Measurements from ENCODE around the gene CRYM. TPM values are rescaled to one million over a fixed set of nuclear protein-coding genes. Genes with fewer than 3 reads are reported as not detected.

CRYM gene
- total and polyA plus RNA-seq, 4 donors: 2.3 to 7.8 (median 7.0) TPM

- peak overlapping the region; percentile 40 to 72 for H3K9ac ChIP-seq (ENCODE audit: low read depth in 1 of 2, low read length in 2 of 2)
- peak; percentile 69 for DNase-seq (ENCODE audit: low spot score)
Observed at GRCh38 chr16:21260870-21261791, 17.0 kb downstream of the CRYM start.

More at GRCh38 chr16:21260870-21261791, 17.0 kb downstream of the CRYM start:
- no peak overlapping the region for H3K4me3 ChIP-seq (ENCODE audit: low read depth in 1 of 3, low read length in 3 of 3)
- H3K4me1 ChIP-seq (ENCODE audit: control insufficient read depth in 4 of 4, insufficient read depth in 4 of 4, low read length in 3 of 4): peaks cover 19 to 52% (median 36%) of the 10 kb centered on the region in 4 donors
- TF ChIP-seq GABPA (IDR thresholded peaks at IDR 0.05 in 1 of 2, conservative IDR thresholded peaks at IDR 0.05 in 1 of 2): peak in 1 of 2 donors; percentile 44
- peak; percentile 87 for TF ChIP-seq MAX (IDR thresholded peaks at IDR 0.05)
- TF ChIP-seq ZBTB33 (IDR thresholded peaks at IDR 0.05): peak; percentile 84
- no peak for TF ChIP-seq TAF1 (conservative IDR thresholded peaks at IDR 0.05)
- TF ChIP-seq RXRA (IDR thresholded peaks at IDR 0.05): peak; percentile 97 to 98
- peak in 1 of 2 donors; percentile 42 for TF ChIP-seq EGR1 (IDR thresholded peaks at IDR 0.05; ENCODE audit: low read depth in 2 of 2)
- TF ChIP-seq SP1 (IDR thresholded peaks at IDR 0.05): peak; percentile 94
- TF ChIP-seq, protein P1, sequence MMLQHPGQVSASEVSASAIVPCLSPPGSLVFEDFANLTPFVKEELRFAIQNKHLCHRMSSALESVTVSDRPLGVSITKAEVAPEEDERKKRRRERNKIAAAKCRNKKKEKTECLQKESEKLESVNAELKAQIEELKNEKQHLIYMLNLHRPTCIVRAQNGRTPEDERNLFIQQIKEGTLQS (IDR thresholded peaks at IDR 0.05): peak; percentile 90
- TF ChIP-seq HNF4G (IDR thresholded peaks at IDR 0.05): peak; percentile 100
- no peak for TF ChIP-seq CTCF (IDR thresholded peaks at IDR 0.05; ENCODE audit: low read depth, low read length, missing input control)
- peak; percentile 81 for TF ChIP-seq NR2F2 (IDR thresholded peaks at IDR 0.05)
- TF ChIP-seq RAD21 (IDR thresholded peaks at IDR 0.05): peak; percentile 24 to 25
- TF ChIP-seq YY1 (IDR thresholded peaks at IDR 0.05): peak; percentile 85
- TF ChIP-seq, protein P2, sequence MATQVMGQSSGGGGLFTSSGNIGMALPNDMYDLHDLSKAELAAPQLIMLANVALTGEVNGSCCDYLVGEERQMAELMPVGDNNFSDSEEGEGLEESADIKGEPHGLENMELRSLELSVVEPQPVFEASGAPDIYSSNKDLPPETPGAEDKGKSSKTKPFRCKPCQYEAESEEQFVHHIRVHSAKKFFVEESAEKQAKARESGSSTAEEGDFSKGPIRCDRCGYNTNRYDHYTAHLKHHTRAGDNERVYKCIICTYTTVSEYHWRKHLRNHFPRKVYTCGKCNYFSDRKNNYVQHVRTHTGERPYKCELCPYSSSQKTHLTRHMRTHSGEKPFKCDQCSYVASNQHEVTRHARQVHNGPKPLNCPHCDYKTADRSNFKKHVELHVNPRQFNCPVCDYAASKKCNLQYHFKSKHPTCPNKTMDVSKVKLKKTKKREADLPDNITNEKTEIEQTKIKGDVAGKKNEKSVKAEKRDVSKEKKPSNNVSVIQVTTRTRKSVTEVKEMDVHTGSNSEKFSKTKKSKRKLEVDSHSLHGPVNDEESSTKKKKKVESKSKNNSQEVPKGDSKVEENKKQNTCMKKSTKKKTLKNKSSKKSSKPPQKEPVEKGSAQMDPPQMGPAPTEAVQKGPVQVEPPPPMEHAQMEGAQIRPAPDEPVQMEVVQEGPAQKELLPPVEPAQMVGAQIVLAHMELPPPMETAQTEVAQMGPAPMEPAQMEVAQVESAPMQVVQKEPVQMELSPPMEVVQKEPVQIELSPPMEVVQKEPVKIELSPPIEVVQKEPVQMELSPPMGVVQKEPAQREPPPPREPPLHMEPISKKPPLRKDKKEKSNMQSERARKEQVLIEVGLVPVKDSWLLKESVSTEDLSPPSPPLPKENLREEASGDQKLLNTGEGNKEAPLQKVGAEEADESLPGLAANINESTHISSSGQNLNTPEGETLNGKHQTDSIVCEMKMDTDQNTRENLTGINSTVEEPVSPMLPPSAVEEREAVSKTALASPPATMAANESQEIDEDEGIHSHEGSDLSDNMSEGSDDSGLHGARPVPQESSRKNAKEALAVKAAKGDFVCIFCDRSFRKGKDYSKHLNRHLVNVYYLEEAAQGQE (IDR thresholded peaks at IDR 0.05): peak; percentile 55
- TF ChIP-seq HNF4A (conservative IDR thresholded peaks at IDR 0.05): peak; percentile 100
- TF ChIP-seq JUND (IDR thresholded peaks at IDR 0.05): peak; percentile 99
- no peak for TF ChIP-seq FOXA1 (IDR thresholded peaks at IDR 0.05)
- TF ChIP-seq FOXA2 (IDR thresholded peaks at IDR 0.05): peak; percentile 74
- no peaks in the 10 kb centered on the region for H3K9me3 ChIP-seq (ENCODE audit: control insufficient read depth in 4 of 4, low read length in 3 of 4)
- H3K27ac ChIP-seq (ENCODE audit: low read depth in 1 of 2, low read length in 2 of 2): peak overlapping the region; percentile 73 to 88
- 36% methylated on average over 9 of the region's 9 CpGs for WGBS
- H3K36me3 ChIP-seq (ENCODE audit: control insufficient read depth in 4 of 4, insufficient read depth in 3 of 4, low read depth in 1 of 4, low read length in 3 of 4): no peaks in the 10 kb centered on the region
- H3K27me3 ChIP-seq (ENCODE audit: control insufficient read depth in 4 of 4, insufficient read depth in 4 of 4, low read length in 3 of 4): no peaks in the 10 kb centered on the region

All from liver (tissue), 9 donors.